ENCODE data around the gene RAF1. TPM values are rescaled to one million over a fixed set of nuclear protein-coding genes. Genes with fewer than 3 reads are reported as not detected.

The RAF1 gene
- total RNA-seq, 1 experiment from 2014 or later, result 64.3 TPM

DNA sequence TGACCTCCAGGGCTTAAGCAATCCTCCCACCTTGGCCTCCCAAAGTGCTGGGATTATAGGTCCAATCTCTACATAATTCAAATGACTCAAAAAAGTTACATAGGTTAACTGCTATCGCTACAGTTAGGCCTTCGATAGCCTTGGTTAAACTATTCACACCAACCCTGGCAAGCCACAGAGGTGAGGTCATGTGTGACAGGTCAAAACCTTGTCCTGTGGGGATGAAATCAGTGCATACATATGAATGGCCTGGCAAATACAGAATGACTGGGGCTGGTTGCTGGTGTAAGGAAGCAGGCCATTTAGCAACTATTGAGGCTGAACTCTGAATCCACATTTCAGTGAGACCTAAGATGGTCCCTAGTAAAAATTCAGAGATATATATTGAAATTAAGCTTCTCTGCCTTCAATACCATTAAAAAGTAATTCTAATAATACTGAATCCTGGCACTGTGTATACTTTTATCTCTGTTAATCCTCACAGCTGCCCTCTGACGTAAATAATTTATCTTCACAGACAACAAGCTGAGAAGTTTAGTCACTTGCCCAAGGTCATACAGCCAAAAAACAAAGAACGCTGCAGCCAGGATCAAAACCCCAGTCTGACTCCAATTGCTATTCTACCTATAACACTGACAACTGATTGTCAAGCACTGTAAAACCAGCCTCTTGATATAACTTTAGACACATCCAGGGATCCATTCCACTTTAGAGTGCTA is 71.8 kb downstream of the RAF1 start:
- ChIA-PET POLR2A (interaction anchor here (0.7 kb wide), 1 partner anchor 10 kb away, joined by 4 read pairs; no protein-coding TSS in a partner anchor), CTCF (no interaction called here), RAD21 (ENCODE audit: low non-redundant PET in 1 of 2, low total read pairs in 2 of 2, uncharacterized antibody in 2 of 2, unreplicated experiment in 2 of 2) (no interaction called here)
- Histone ChIP-seq H3K36me3 (ENCODE audit: control insufficient read depth in 1 of 2, insufficient read depth in 2 of 2, low read length in 2 of 2) (peaks cover 24 to 32% of the 10 kb centered on the region in 2 experiments; a peak in 3 of 4 replicates), H3K27me3 (ENCODE audit: insufficient read depth, low read length) (no peaks in the 10 kb centered on the region), H3K9ac (ENCODE audit: low read length) (no peak overlapping the region), H3K9me3 (ENCODE audit: control insufficient read depth in 1 of 2, insufficient read depth in 1 of 2, low read depth in 1 of 2, low read length in 2 of 2) (no peaks in the 10 kb centered on the region), H3K27ac (ENCODE audit: low read depth, low read length) (no peak overlapping the region), H2AFZ (ENCODE audit: low read depth, low read length, poor library complexity, severe bottlenecking) (no peak overlapping the region), H3K4me2 (ENCODE audit: low read length) (no peak overlapping the region), H3K79me2 (ENCODE audit: insufficient read depth, low read length) (no peaks in the 10 kb centered on the region), H3K4me3 (replicated peaks in 1 of 2; ENCODE audit: low read depth in 1 of 2, low read length in 2 of 2) (no peak overlapping the region), H4K20me1 (ENCODE audit: insufficient read depth) (no peaks in the 10 kb centered on the region), H3K4me1 (ENCODE audit: control insufficient read depth in 1 of 2, insufficient read depth in 2 of 2, low read length in 2 of 2) (no peaks in the 10 kb centered on the region), H3K9me2 (ENCODE audit: insufficient read depth) (no peaks in the 10 kb centered on the region)
- TF ChIP-seq ELF1 (IDR thresholded peaks at IDR 0.05; ENCODE audit: borderline replicate concordance, low read depth) (no peak), EZH2phosphoT487 (IDR thresholded peaks at IDR 0.05; ENCODE audit: borderline replicate concordance) (no peak), RAD21 (IDR thresholded peaks at IDR 0.05; ENCODE audit: low read depth) (no peak), YY1 (IDR thresholded peaks at IDR 0.05; ENCODE audit: extremely low read depth, insufficient replicate concordance, low read depth, low read length) (no peak), CEBPB (IDR thresholded peaks at IDR 0.05; ENCODE audit: low read depth) (no peak), CBX3 (IDR thresholded peaks at IDR 0.05; ENCODE audit: low read depth) (no peak), SRF (IDR thresholded peaks at IDR 0.05; ENCODE audit: low read depth) (no peak), ZNF274 (IDR thresholded peaks at IDR 0.05; ENCODE audit: low read depth, low read length) (no peak), SP1 (IDR thresholded peaks at IDR 0.05; ENCODE audit: low read depth) (no peak), ZFX (IDR thresholded peaks at IDR 0.05) (no peak), POLR2AphosphoS5 (IDR thresholded peaks at IDR 0.05; ENCODE audit: low read depth, low read length) (no peak)
- TF ChIP-seq, protein P1, sequence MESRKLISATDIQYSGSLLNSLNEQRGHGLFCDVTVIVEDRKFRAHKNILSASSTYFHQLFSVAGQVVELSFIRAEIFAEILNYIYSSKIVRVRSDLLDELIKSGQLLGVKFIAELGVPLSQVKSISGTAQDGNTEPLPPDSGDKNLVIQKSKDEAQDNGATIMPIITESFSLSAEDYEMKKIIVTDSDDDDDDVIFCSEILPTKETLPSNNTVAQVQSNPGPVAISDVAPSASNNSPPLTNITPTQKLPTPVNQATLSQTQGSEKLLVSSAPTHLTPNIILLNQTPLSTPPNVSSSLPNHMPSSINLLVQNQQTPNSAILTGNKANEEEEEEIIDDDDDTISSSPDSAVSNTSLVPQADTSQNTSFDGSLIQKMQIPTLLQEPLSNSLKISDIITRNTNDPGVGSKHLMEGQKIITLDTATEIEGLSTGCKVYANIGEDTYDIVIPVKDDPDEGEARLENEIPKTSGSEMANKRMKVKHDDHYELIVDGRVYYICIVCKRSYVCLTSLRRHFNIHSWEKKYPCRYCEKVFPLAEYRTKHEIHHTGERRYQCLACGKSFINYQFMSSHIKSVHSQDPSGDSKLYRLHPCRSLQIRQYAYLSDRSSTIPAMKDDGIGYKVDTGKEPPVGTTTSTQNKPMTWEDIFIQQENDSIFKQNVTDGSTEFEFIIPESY (IDR thresholded peaks at IDR 0.05; ENCODE audit: extremely low read depth, insufficient replicate concordance, low read length), result no peak
- TF ChIP-seq, protein P2, sequence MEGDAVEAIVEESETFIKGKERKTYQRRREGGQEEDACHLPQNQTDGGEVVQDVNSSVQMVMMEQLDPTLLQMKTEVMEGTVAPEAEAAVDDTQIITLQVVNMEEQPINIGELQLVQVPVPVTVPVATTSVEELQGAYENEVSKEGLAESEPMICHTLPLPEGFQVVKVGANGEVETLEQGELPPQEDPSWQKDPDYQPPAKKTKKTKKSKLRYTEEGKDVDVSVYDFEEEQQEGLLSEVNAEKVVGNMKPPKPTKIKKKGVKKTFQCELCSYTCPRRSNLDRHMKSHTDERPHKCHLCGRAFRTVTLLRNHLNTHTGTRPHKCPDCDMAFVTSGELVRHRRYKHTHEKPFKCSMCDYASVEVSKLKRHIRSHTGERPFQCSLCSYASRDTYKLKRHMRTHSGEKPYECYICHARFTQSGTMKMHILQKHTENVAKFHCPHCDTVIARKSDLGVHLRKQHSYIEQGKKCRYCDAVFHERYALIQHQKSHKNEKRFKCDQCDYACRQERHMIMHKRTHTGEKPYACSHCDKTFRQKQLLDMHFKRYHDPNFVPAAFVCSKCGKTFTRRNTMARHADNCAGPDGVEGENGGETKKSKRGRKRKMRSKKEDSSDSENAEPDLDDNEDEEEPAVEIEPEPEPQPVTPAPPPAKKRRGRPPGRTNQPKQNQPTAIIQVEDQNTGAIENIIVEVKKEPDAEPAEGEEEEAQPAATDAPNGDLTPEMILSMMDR (IDR thresholded peaks at IDR 0.05 in 2 of 3, conservative IDR thresholded peaks at IDR 0.05 in 1 of 3; ENCODE audit: borderline replicate concordance in 1 of 3, insufficient read depth in 1 of 3, low read depth in 2 of 3, low read length in 2 of 3), result no peak
- TF ChIP-seq, protein P3, sequence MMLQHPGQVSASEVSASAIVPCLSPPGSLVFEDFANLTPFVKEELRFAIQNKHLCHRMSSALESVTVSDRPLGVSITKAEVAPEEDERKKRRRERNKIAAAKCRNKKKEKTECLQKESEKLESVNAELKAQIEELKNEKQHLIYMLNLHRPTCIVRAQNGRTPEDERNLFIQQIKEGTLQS (IDR thresholded peaks at IDR 0.05), result no peak
- BruUV-seq (replicated peaks), result no TSS peak
- ATAC-seq, result no peak
- DNase-seq (ENCODE audit: low read depth, low spot score), result no peak
- intact Hi-C loops (cut with micrococcal nuclease), result no loop called here
